AG08396 (cell line): ENCODE data around the gene METAP1D.

ENCODE experiments used
- DNase-seq: peaks from one replicate; pipeline ENCODE4 v3.0.0; 2012; ENCODE audit warnings: low spot score, mixed read lengths

Gene METAP1D

DNA sequence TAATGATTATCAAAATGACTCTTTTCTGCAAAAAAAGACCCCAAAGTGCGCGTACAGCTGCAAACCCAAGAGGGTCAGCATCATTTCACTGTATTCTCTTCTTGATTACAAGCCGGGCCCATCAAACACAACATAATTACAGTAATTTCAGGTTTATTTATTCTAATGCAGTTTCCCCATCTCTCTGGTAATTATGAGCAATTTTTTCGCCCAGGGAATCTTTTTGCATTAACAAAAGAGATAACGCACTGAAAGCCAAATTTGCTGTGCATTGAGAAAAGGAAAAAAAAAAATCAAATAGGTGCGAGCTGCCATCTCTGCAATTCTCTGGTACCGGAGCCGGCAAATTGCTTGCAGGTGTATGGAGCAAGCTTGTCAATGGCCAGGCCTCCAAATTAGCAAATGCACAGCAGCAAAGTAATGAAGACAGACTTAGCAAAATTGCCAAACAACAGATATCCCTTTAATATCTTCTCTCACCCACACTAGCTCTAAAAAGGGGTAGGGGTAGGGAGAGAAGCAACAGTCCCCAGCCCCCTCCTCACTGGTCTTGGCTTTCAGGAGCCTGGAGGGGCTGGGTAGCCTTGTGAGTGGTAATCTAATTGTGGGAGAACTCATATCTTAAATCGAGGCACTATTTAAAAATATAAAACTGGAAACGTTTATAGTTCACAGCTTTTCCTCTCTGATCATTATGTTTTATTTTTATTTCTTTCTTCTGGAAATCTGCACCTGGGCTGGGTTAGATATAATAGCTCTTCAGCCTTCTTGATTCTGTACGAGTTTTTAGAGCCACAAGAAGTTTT is 92.2 kb downstream of the METAP1D start:
- DNase-seq = peak; percentile 2

DNA sequence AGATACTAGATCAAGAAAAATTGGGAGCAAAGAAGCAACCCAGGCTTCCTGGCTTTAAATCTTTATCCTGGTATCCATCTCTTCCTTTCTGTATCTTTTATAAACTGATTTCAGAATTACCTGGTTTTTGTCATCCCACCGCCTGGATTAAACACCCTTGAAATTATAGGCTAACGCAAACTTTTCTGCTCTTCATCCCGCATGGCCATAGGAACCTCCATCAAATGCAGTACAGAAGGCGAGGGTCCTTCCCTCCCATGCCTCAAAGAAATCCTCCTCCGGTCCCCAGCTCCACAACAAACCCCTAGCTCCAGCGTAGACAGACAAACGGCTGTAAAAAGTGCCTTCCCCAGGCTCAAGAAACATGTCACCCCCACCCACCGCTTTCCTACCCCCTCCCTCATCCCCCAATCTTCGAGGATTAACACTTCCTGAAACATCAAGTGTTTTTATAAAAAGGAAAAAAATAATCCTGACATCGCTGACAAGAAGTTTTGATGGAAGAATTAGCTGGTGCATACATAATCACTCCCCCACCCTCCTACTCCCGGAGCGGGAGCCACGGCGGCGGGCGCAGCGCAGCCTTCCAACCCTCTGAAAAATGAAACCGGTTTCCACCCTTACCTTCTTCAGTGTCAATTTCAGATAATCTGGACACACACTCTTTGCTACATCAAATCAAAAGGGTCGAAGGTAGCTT is 93.1 kb downstream of the METAP1D start:
- peak; percentile 3 for DNase-seq

DNA sequence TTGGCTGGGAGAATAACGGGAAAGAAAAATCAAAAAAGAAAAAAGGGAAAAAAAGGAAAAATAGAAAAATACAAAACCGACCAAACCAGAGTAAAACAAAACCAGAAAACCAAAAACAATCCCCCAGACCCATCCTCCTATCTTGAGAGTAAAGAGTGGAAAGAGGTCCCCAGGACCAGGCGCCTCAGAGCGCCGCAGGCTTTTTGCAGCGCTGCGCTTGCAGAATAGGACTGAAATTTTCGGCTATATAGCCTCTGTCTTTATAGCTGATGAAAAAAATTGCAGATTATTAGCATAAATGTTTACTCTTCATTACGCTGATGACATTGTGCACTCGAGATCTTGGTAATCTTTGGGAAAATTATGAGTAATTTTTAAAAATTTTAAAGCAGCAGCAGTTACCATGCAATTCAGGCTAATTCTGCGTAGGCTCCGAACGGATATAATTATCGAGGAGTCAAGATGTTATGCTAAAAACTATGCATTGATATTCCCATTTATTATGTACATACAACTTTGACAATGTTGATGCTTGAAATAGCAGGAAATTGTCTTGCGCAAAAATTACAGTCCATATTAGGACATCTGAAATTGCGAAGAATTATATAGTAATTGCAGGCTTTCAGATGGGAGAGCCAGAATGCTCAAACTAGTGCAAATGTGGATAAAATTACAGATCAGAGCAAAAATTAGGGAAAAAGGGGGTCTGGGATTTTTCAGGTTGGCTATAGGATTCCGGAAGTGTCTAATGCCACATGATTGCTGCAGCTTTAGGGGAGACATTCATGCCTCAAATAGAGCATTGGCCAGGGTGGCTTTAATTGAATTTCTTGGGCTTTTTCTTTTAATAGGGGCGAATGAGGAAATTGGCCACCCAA is 93.9 kb downstream of the METAP1D start:
- DNase-seq = peak; percentile 15

GRCh38 chr2:172094294-172095145 is 94.8 kb downstream of the METAP1D start:
- DNase-seq = peak; percentile 67

GRCh38 chr2:172095146-172095904 is 95.6 kb downstream of the METAP1D start:
- DNase-seq = peak; percentile 85

DNA sequence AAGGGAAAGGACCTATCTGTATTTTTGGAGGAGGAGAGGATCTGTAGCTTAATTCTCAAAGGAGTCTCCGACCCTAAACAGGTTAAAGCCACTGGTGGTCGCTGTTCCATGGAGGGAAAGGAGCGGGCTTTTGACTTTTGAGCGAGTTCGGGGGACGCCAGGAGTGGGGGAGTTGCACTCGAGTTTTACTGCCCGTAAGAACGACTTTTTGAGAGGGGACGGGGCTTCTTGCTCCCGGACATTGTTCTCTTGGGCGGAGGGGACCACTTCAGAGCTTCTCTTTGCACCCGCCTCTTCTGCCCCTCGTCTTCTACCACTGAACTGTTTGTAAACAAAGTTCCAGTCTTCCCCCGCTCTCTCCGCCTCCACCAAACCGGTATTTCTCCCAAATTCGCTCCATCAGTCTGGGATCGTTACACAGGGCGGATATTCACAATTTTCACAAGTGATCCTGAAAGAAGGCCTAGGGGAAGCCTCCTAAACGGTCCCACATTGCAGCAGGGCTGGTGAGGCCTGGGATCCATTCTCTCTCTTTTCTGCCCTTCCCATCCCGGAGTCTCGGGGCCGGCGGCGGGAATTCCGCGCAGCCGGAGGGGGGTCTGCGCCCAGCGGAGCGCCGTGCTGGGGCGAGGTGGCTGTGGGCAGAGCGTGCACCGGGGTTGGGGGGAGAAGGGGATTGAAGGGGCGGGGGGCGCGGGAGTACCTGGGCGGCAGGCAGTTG is 96.3 kb downstream of the METAP1D start:
- DNase-seq = peak; percentile 29

- peak; percentile 74 for DNase-seq
Measured at GRCh38 chr2:172096626-172097547, 97.1 kb downstream of the METAP1D start.

DNA sequence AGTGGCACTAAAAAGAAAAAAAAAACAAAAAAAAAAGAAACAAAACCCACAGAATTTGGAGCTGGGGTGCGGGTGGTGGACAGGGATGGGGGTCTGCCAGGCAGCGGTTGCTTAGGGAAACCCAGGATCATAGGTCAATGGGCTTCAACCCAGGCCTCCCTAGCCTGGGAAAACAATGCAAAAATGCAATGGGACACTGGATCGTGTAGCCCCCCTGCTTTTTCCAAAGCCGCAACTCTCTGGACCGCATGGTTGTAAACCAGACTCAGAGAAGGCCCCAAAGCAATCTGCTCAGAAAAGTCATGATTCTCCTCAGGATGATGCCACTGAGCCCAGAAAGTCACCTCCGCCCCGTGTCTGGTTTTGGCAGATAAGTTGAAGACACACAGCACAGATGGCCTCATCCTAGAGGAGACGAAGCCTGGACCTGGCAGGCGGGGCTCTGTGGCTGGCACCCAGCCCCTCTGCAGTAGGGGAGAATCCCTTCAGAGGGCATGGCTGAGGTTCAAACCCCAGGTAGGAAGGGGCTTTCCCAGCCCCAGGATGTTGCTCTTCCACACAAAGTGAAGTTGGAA is 97.9 kb downstream of the METAP1D start:
- DNase-seq = peak; percentile 20

DNA sequence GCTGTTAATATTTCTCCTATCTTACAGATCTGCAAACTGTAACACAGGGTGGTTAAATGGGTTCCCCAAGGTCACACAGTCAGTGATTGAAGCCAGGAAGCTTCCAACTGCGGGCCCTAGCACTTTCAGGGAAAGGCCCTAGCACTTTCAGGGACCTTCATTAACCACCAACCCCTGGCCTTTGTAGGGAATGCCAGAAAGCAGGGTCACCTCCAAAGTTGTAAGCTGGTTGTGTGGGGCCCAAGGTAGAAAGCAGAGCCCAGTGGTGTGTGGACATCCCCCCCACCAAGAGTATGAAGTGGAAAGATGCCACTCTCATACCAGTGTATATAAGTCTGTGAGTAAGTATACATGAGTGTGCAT is 98.5 kb downstream of the METAP1D start:
- no peak for DNase-seq

DNA sequence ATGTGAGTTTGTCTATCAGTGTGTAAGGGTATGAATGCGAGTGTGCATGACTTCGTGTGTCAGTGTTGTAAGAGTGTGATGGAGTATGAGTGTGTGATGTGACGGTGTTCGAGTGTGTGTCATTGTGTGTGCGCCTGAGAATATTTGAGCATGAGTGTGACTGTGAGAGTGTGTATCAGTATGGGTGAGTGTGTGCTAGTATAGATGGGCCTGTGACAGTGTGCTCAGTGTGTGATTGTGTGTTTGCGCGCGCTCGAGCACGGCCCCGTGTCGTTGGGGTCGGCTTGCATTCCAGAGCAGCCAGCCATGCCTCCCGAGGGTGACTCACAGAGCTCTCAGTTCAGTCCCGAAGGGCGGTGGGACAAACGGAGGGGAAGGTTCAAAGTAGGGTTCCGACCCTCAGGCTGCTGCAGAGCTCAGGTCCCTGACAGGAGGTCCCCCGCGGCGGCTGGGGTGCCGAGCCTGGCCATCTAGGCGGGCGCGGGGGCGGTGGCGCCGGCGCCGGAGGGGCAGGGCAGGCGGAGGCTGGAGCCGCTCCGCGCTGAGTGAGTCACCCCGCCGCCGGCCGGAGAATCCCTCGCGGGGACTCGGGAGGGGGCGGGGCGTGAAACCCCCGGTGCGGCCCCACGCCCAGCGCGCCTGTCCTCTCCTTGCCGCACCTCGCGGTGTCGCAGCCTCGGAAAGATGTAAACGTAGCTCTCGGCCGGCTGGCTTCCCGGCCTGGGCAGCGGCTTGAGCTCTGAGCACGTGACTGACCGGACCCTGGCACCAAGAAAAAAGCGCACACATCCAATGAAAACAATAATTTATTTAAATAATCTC is 99.1 kb downstream of the METAP1D start:
- DNase-seq = peak; percentile 86

GRCh38 chr2:172099472-172100079 is 99.8 kb downstream of the METAP1D start:
- no peak for DNase-seq

DNA sequence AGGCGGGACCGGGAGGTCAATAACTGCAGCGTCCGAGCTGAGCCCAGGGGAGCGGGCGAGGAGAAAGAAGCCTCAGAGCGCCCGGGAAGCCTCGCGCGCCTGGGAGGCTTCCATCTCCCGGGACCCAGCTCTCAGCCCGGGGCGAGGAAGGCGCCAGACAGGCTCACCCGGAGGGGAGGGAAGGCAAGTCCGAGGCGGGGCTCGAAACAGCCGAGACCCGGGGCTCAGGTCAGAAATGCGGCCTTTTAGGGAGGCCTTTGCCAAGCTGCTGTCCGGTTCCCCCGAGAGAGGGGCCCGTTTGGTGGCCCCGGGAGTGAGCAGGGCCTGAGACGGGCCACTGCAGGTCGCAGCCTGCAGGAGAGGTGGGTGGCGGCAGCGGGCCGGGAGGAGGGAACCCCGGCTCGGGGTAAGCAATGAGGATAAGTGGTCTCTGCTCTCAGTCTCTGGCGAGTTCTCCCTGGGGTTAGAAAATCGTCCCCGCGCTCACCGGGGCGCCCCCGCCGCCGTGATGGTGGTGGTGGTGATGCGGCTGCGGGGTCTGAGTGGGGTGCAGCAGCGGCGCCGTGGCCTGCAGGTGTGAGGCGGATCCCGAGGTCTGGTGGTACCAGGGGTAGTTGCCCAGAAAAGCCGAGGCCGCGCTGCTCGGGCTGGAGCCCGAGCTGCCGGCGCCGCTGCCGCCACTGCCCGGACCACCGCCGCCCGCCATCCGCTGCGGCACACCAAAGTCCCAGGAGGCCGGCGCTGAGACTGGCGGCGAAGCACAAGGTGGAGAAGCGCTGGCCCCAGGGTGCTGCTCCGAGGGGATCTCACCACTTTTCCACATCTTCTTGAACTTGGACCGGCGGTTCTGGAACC is 100.6 kb downstream of the METAP1D start:
- peak; percentile 4 for DNase-seq

DNA sequence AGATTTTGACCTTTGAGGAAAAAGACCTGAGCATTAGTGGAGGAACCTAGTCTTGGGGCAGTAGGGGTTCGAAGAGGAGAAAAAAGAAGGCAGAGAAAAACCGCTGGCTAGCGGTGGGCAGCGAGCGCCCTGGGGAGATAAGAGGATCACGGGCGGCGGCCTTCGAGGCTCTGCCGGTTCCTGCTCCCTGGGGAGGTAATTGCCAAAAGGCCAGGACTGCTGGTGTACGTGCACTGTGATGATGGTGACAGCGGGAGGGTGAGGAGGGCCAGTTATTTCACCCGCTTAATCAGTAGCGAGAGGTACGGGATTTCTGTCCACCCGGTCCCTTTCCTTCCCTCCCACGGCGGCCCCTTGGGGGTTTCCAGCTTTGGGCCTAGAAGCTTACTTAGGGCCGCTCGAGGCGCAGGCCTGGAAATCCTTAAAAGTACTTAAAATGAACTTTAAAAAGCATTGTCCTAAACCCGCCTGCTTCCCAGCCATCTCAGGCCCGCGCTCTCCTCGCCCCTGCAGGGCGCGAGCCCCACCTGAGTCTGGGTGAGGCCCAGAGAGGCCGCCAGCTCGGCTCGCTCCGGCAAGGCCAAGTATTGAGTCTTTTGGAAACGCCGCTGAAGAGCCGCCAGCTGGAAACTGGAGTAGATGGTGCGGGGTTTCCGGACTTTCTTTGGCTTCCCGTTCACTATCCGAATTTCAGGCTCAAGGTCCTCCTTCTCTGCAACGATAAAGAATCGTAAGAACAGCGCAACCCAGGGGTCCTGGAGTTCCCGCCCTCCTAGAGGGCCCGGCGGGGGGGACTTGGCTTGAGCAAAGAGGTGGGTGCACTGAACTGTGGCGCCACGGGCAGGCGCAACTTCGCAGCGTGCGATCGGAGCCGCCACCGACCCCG is 101.4 kb downstream of the METAP1D start:
- DNase-seq = peak; percentile 7

DNA sequence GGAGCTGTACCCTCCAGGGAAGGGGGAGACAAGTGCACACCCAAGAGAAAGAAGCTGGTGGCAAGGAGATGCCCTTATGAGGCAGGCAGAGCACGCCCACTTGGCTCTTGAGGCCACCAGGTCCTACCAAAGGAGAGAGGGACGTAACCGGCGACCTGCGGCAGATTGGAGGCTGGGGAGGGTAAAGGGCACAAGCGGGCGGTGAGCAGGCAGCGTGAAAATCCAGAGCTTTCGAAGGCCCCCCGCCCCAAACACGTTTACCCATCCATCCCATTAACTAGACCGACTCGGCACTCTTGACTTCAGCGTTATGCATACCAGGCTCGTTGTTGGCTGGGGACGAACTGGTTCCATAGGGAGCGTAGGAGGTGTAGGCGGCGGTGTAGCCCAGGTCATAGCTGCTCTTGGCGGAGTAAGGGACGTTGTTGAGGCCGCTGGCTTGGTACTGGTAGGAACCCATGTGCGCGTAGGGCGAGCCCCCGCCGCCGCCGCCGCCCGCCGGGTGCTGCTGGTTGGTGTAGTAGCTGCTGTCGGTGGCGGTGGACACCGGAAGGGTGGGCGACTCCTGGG is 102.2 kb downstream of the METAP1D start:
- peak; percentile 9 for DNase-seq
